Mucosa of rectum (tissue), 2 donors: ENCODE results near the gene ESF1.

Experiments used
- H3K27ac ChIP-seq, 2 donors: one replicate each; pipeline ENCODE4 v1.7.0; 2013; ENCODE audit warnings: inconsistent platforms in 2 of 2, low read depth in 2 of 2, low read length in 2 of 2
- H3K27me3 ChIP-seq, 2 donors: one replicate each; pipeline ENCODE4 v1.7.0; 2013; ENCODE audit warnings: low read length in 2 of 2; ENCODE audit not compliant: control insufficient read depth in 2 of 2, insufficient read depth in 2 of 2
- H3K36me3 ChIP-seq, 2 donors: one replicate each; pipeline ENCODE4 v1.7.0; 2013; ENCODE audit warnings: low read length in 2 of 2; ENCODE audit not compliant: control insufficient read depth in 2 of 2, insufficient read depth in 2 of 2
- H3K4me1 ChIP-seq, 2 donors: one replicate each; pipeline ENCODE4 v1.7.0; 2013; ENCODE audit warnings: low read length in 2 of 2, mild to moderate bottlenecking in 1 of 2; ENCODE audit not compliant: control insufficient read depth in 2 of 2, insufficient read depth in 2 of 2
- H3K4me3 ChIP-seq, 2 donors: one replicate each; pipeline ENCODE4 v1.7.0; 2013; ENCODE audit warnings: low read length in 2 of 2
- H3K9ac ChIP-seq, 2 donors: one replicate each; pipeline ENCODE4 v1.7.0; 2013; ENCODE audit warnings: low read length in 2 of 2, low read depth in 1 of 2, mild to moderate bottlenecking in 1 of 2
- H3K9me3 ChIP-seq, 2 donors: one replicate each; pipeline ENCODE4 v1.7.0; 2013; ENCODE audit warnings: low read length in 2 of 2; ENCODE audit not compliant: control insufficient read depth in 2 of 2
- donor health status: healthy.
- donor health status: Normal muscosa, but diverticular disease.

ESF1 gene

GRCh38 chr20:13683833-13684232, 100.9 kb downstream of the ESF1 start:
- Histone ChIP-seq H3K36me3 (no peaks in the 10 kb centered on the region), H3K4me3 (no peak overlapping the region), H3K4me1 (no peaks in the 10 kb centered on the region), H3K9ac (no peak overlapping the region), H3K9me3 (no peaks in the 10 kb centered on the region), H3K27me3 (no peaks in the 10 kb centered on the region), H3K27ac (no peak overlapping the region)

- Histone ChIP-seq H3K36me3 (no peaks in the 10 kb centered on the region), H3K27me3 (no peaks in the 10 kb centered on the region), H3K9ac (no peak overlapping the region), H3K9me3 (no peaks in the 10 kb centered on the region), H3K4me3 (no peak overlapping the region), H3K27ac (no peak overlapping the region), H3K4me1 (no peaks in the 10 kb centered on the region)
These were observed 103.2 kb downstream of the ESF1 start for GRCh38 chr20:13681248-13682125.

- H3K9ac ChIP-seq: no peak overlapping the region
- no peak overlapping the region for H3K4me3 ChIP-seq
- H3K4me1 ChIP-seq: no peaks in the 10 kb centered on the region
These were observed 105.8 kb downstream of the ESF1 start for GRCh38 chr20:13678944-13679343.

GRCh38 chr20:13677241-13677640, 107.5 kb downstream of the ESF1 start:
- H3K4me3 ChIP-seq: no peak overlapping the region
- no peak overlapping the region for H3K9ac ChIP-seq
- H3K36me3 ChIP-seq: no peaks in the 10 kb centered on the region
- H3K4me1 ChIP-seq: no peaks in the 10 kb centered on the region
- H3K27ac ChIP-seq: no peak overlapping the region
- H3K27me3 ChIP-seq: no peaks in the 10 kb centered on the region
- H3K9me3 ChIP-seq: no peaks in the 10 kb centered on the region

More at GRCh38 chr20:13678944-13679343, 105.8 kb downstream of the ESF1 start:
- no peaks in the 10 kb centered on the region for H3K36me3 ChIP-seq
- no peak overlapping the region for H3K27ac ChIP-seq
- H3K27me3 ChIP-seq: no peaks in the 10 kb centered on the region
- no peaks in the 10 kb centered on the region for H3K9me3 ChIP-seq

GRCh38 chr20:13676682-13677081, 108.0 kb downstream of the ESF1 start:
- Histone ChIP-seq H3K4me1 (no peaks in the 10 kb centered on the region), H3K27ac (no peak overlapping the region), H3K9me3 (no peaks in the 10 kb centered on the region)

GRCh38 chr20:13672690-13673089, 112.0 kb downstream of the ESF1 start:
- Histone ChIP-seq H3K27me3 (no peaks in the 10 kb centered on the region), H3K4me3 (no peak overlapping the region), H3K4me1 (no peaks in the 10 kb centered on the region), H3K27ac (no peak overlapping the region), H3K9me3 (no peaks in the 10 kb centered on the region), H3K36me3 (no peaks in the 10 kb centered on the region), H3K9ac (no peak overlapping the region)

More at GRCh38 chr20:13676682-13677081, 108.0 kb downstream of the ESF1 start:
- no peak overlapping the region for H3K9ac ChIP-seq
- H3K4me3 ChIP-seq: no peak overlapping the region
- no peaks in the 10 kb centered on the region for H3K27me3 ChIP-seq
- no peaks in the 10 kb centered on the region for H3K36me3 ChIP-seq

- Histone ChIP-seq H3K9ac (no peak overlapping the region), H3K36me3 (no peaks in the 10 kb centered on the region), H3K27ac (no peak overlapping the region), H3K27me3 (no peaks in the 10 kb centered on the region), H3K4me1 (no peaks in the 10 kb centered on the region), H3K4me3 (no peak overlapping the region), H3K9me3 (no peaks in the 10 kb centered on the region)
These were observed 112.8 kb downstream of the ESF1 start for GRCh38 chr20:13671916-13672378.

GRCh38 chr20:13671512-13671911, 113.2 kb downstream of the ESF1 start:
- H3K27me3 ChIP-seq: no peaks in the 10 kb centered on the region
- H3K9ac ChIP-seq: no peak overlapping the region
- no peak overlapping the region for H3K4me3 ChIP-seq
- no peaks in the 10 kb centered on the region for H3K9me3 ChIP-seq
- peak overlapping the region in 1 of 2 donors; percentile 41 for H3K27ac ChIP-seq
- H3K36me3 ChIP-seq: no peaks in the 10 kb centered on the region
- H3K4me1 ChIP-seq: no peaks in the 10 kb centered on the region

GRCh38 chr20:13670160-13670559, 114.6 kb downstream of the ESF1 start:
- Histone ChIP-seq H3K4me1 (no peaks in the 10 kb centered on the region), H3K9me3 (no peaks in the 10 kb centered on the region), H3K27me3 (no peaks in the 10 kb centered on the region), H3K9ac (no peak overlapping the region), H3K36me3 (no peaks in the 10 kb centered on the region), H3K27ac (no peak overlapping the region), H3K4me3 (no peak overlapping the region)

- Histone ChIP-seq H3K9ac (no peak overlapping the region), H3K36me3 (no peaks in the 10 kb centered on the region), H3K4me3 (no peak overlapping the region), H3K27me3 (peaks cover 0 to 2% of the 10 kb centered on the region in 2 donors), H3K27ac (no peak overlapping the region), H3K9me3 (no peaks in the 10 kb centered on the region), H3K4me1 (no peaks in the 10 kb centered on the region)
These were observed 118.9 kb downstream of the ESF1 start for GRCh38 chr20:13665709-13666395.
